ENCODE data around the gene CARMIL1. TPM values are rescaled to one million over a fixed set of nuclear protein-coding genes. Genes with fewer than 3 reads are reported as not detected.

The CARMIL1 gene
- total RNA-seq, 2 experiments from 2014 or later, result 7.1 to 8.1 TPM

DNA sequence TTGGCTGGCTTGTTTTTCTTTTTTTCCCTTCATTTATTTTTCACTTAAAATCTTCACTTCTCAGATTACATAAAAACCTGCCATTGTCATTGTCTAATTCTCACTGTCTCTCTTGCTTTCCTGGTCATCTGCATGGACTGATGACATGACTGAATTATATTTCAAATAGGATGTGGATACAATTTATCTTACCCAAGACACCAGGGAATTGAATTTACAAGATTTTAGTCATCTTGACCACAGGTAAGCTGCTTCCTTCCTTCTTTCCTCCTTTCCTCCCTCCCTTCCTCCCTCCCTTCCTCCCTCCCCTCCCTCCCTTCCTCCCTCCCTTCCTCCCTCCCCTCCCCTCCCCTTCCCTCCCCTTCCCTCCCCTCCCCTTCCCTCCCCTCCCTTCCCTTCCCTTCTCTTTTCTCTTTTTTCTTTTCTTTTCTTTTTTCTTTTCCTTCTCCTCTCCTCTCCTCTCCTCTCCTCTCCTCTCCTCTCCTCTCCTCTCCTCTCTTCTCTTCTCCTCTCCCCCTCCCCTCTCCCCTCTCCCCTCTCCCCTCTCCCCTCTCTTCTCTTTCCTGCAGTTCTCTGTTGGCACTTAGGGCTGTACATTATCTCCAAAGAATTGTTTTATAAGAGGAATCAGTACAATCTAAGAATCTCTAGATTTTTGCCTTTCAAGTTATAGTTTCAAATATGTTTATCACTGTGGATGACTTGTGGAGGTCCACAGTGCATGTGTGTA lies 171.5 kb downstream of the CARMIL1 start:
- H3K27ac Mint-ChIP-seq, result no peak overlapping the region
- no peak for DNase-seq
- H3K27me3 Mint-ChIP-seq, result no peaks in the 10 kb centered on the region
- H3K4me1 Mint-ChIP-seq, result peaks cover 31% of the 10 kb centered on the region
- peaks cover 20% of the 10 kb centered on the region for H3K36me3 Mint-ChIP-seq
- H3K9me3 Mint-ChIP-seq, result peaks cover 7% of the 10 kb centered on the region
- no peak overlapping the region for H3K4me3 Mint-ChIP-seq

DNA sequence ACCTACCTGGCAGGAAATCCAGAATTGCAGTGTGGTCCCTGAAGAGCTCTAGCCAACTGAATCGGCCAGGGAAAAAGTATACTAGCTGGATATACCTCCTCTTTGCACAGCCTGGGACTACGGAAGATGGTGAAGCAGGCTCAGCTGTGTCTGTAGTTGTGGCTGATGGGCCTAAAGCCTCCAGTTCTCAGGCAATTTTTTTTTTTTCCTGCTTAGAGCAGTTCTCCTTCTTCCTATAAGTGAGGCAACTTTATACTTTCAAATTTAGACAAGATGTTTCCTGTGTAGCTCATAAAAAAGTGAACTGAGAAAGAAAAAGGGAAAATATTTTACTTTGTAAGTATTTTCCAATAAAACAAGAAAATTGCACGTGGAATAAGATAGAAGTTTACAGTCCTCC lies 172.9 kb downstream of the CARMIL1 start:
- H3K4me3 Mint-ChIP-seq, result no peak overlapping the region
- H3K36me3 Mint-ChIP-seq, result peaks cover 10% of the 10 kb centered on the region
- H3K4me1 Mint-ChIP-seq, result peaks cover 22% of the 10 kb centered on the region
- H3K9me3 Mint-ChIP-seq, result no peaks in the 10 kb centered on the region
- H3K27ac Mint-ChIP-seq, result no peak overlapping the region
- no peak for DNase-seq
- H3K27me3 Mint-ChIP-seq, result no peaks in the 10 kb centered on the region

- no peaks in the 10 kb centered on the region for H3K9me3 Mint-ChIP-seq
- H3K36me3 Mint-ChIP-seq, result peaks cover 6% of the 10 kb centered on the region
- no peak overlapping the region for H3K27ac Mint-ChIP-seq
- H3K27me3 Mint-ChIP-seq, result no peaks in the 10 kb centered on the region
- DNase-seq, result no peak
- H3K4me3 Mint-ChIP-seq, result no peak overlapping the region
- peaks cover 14% of the 10 kb centered on the region for H3K4me1 Mint-ChIP-seq
Measured at GRCh38 chr6:25453288-25453687, 174.1 kb downstream of the CARMIL1 start.

GRCh38 chr6:25454136-25454535 lies 175.0 kb downstream of the CARMIL1 start:
- peaks cover 10% of the 10 kb centered on the region for H3K4me1 Mint-ChIP-seq
- no peaks in the 10 kb centered on the region for H3K9me3 Mint-ChIP-seq
- DNase-seq, result no peak
- no peak overlapping the region for H3K27ac Mint-ChIP-seq
- peaks cover 6% of the 10 kb centered on the region for H3K36me3 Mint-ChIP-seq
- no peaks in the 10 kb centered on the region for H3K27me3 Mint-ChIP-seq
- no peak overlapping the region for H3K4me3 Mint-ChIP-seq

DNA sequence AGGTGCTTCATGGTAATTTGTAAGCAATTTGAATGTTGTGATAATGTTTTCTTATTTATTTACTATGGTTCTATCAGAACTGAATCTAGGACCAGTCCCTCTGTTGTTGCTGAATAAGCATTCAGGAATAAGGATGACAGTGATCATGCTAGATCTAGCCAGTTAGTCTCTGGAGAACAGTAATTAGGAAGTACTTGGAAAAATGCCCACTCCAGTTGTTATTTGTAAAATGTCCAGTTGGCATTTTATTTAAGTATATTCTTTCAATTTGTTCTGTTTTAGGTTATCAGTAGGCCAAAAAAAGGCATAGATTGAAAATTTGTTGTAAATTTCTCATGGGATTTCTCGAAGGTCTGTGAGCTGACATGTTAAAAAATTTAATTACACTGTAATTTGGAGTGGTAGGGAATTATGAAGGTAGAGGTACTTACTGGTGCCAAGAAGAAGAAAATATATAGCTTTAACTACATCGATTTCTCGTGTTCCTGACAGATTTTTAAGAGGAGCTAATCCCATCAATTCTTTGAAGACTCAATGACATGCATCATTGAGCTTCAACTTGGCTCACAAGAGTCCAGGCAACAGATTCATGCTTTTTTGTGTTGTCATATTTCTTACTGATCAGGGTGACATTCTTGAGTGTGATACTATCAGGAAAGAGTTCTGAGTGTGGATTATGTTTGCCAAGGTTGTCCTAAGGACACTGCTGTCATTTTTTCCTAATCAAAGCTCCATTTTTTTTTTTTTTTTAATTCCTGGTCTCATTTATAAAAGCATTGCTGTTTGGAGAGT lies 177.3 kb downstream of the CARMIL1 start:
- Mint-ChIP-seq H3K4me1 (peaks cover 4% of the 10 kb centered on the region), H3K4me3 (no peak overlapping the region), H3K36me3 (peaks cover 3% of the 10 kb centered on the region), H3K27ac (no peak overlapping the region), H3K27me3 (no peaks in the 10 kb centered on the region), H3K9me3 (no peaks in the 10 kb centered on the region)
- DNase-seq, result no peak

- peaks cover 3% of the 10 kb centered on the region for H3K36me3 Mint-ChIP-seq
- H3K27me3 Mint-ChIP-seq, result no peaks in the 10 kb centered on the region
- peaks cover 4% of the 10 kb centered on the region for H3K4me1 Mint-ChIP-seq
- DNase-seq, result no peak
- no peak overlapping the region for H3K4me3 Mint-ChIP-seq
- H3K9me3 Mint-ChIP-seq, result no peaks in the 10 kb centered on the region
- H3K27ac Mint-ChIP-seq, result no peak overlapping the region
Measured at GRCh38 chr6:25457516-25457915, 178.3 kb downstream of the CARMIL1 start.

GRCh38 chr6:25458485-25458884 lies 179.3 kb downstream of the CARMIL1 start:
- Mint-ChIP-seq H3K36me3 (peaks cover 5% of the 10 kb centered on the region), H3K4me1 (peaks cover 4% of the 10 kb centered on the region), H3K27me3 (no peaks in the 10 kb centered on the region), H3K4me3 (no peak overlapping the region), H3K27ac (no peak overlapping the region), H3K9me3 (no peaks in the 10 kb centered on the region)
- peak; percentile 8 for DNase-seq

DNA sequence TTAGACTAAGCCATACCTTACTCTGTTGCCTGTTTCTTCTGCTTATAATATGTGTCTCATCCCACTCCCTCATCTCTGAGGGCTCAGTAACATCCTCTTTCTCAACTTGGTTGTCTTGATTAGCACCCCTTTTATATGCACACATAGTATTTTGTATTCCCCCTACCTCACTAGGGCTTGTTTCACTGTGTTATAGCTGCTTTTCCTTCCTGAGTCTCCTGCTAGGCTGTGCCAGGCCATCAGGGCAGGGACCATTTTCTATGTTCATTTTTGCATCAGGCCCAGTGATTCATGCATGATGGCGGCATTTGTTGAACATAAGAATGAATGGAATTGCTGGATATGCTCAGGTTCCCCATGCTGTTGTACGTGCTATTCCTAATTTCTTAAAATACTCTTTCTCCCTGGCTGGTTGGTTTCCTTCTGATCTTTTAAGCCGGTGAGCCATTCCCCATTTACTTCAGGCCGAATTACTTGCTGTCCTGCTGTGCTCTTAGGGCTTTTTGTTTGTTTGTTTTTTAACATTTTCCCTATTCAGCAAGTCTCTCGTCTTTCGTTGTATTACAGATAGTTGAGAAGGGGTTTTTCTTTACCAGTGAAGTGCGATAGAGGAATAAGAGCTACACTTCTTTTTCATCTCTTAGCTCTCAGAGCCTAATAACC lies 183.2 kb downstream of the CARMIL1 start:
- H3K4me1 Mint-ChIP-seq, result peaks cover 6% of the 10 kb centered on the region
- no peak overlapping the region for H3K27ac Mint-ChIP-seq
- H3K36me3 Mint-ChIP-seq, result peaks cover 5% of the 10 kb centered on the region

DNA sequence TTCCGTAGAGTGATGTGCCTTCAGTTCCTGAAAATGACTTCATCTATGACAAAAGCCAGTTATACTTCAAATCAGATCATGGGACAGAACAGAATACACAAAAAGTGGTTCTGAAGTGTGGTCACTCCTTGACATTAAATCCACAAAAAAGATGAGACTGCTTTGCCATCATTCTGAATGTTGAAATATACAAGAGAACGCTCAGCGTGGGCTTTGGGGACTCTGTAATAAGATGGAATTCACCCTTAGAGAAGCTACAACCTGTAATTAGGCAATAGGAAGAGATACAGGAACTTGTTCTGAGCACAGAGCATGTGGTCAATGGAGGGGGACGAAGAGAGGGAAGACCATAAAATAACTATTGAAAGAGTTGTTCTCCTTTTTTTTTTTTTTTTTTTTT lies 184.3 kb downstream of the CARMIL1 start:
- no peak overlapping the region for H3K27ac Mint-ChIP-seq
- H3K27me3 Mint-ChIP-seq, result no peaks in the 10 kb centered on the region
- no peak for DNase-seq
- H3K9me3 Mint-ChIP-seq, result no peaks in the 10 kb centered on the region
- H3K36me3 Mint-ChIP-seq, result peaks cover 5% of the 10 kb centered on the region
- peaks cover 4% of the 10 kb centered on the region for H3K4me1 Mint-ChIP-seq
- H3K4me3 Mint-ChIP-seq, result no peak overlapping the region

More for the DNA sequence above, 183.2 kb downstream of the CARMIL1 start:
- no peak overlapping the region for H3K4me3 Mint-ChIP-seq
- no peaks in the 10 kb centered on the region for H3K27me3 Mint-ChIP-seq
- H3K9me3 Mint-ChIP-seq, result no peaks in the 10 kb centered on the region
- DNase-seq, result no peak

DNA sequence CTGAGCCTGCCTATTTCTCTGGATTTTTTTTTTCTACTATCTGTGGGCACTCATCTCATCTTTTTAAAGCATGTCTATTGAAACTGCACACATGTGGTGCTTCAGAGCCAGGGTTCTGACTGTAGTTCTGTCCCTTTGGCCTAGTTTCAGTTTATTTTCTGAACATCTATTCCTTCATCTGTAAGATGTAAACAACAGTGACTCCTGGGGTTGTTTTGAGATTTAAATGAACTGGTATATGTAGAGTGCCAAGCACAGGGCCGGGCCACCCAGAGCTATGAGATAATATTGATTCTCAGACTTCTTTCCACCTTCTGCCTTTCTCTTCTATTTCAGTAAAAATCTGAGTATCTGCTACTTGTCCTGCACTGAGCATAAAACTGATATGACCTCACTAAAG lies 185.1 kb downstream of the CARMIL1 start:
- H3K4me1 Mint-ChIP-seq, result peaks cover 4% of the 10 kb centered on the region
- no peak overlapping the region for H3K27ac Mint-ChIP-seq
- peaks cover 5% of the 10 kb centered on the region for H3K36me3 Mint-ChIP-seq
- H3K27me3 Mint-ChIP-seq, result no peaks in the 10 kb centered on the region
- H3K4me3 Mint-ChIP-seq, result no peak overlapping the region
- no peak for DNase-seq
- no peaks in the 10 kb centered on the region for H3K9me3 Mint-ChIP-seq

- Mint-ChIP-seq H3K36me3 (peaks cover 5% of the 10 kb centered on the region), H3K4me1 (peaks cover 2% of the 10 kb centered on the region), H3K9me3 (no peaks in the 10 kb centered on the region), H3K4me3 (no peak overlapping the region), H3K27me3 (no peaks in the 10 kb centered on the region), H3K27ac (no peak overlapping the region)
- no peak for DNase-seq
Measured at GRCh38 chr6:25465941-25466340, 186.8 kb downstream of the CARMIL1 start.

GRCh38 chr6:25468881-25469280 lies 189.7 kb downstream of the CARMIL1 start:
- H3K4me1 Mint-ChIP-seq, result peaks cover 2% of the 10 kb centered on the region
- DNase-seq, result no peak
- H3K4me3 Mint-ChIP-seq, result no peak overlapping the region
- H3K36me3 Mint-ChIP-seq, result peaks cover 2% of the 10 kb centered on the region
- H3K27ac Mint-ChIP-seq, result no peak overlapping the region
- H3K27me3 Mint-ChIP-seq, result no peaks in the 10 kb centered on the region
- no peaks in the 10 kb centered on the region for H3K9me3 Mint-ChIP-seq

GRCh38 chr6:25469797-25470388 lies 190.7 kb downstream of the CARMIL1 start:
- H3K27ac Mint-ChIP-seq, result no peak overlapping the region
- peaks cover 6% of the 10 kb centered on the region for H3K4me1 Mint-ChIP-seq

DNA sequence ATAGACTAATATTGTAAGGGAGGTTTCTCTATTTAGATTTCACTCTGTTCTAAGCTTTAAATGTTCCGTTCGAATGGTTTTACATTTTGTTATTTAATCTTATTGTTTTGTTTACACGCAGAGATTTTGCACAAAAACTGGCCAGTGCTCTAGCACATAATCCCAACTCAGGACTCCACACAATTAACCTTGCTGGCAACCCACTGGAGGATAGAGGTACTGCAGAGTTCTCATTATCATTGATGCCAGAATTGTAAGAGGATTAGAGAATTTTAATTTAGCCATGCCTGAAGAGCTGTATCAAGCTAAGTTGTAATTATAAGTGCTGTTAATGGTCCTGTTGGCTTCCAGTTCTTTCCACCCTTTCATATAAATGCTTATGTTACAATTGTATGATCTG lies 193.1 kb downstream of the CARMIL1 start:
- no peaks in the 10 kb centered on the region for H3K9me3 Mint-ChIP-seq

More at GRCh38 chr6:25469797-25470388, 190.7 kb downstream of the CARMIL1 start:
- Mint-ChIP-seq H3K9me3 (no peaks in the 10 kb centered on the region), H3K36me3 (peaks cover 7% of the 10 kb centered on the region), H3K27me3 (no peaks in the 10 kb centered on the region), H3K4me3 (no peak overlapping the region)
- DNase-seq, result no peak

DNA sequence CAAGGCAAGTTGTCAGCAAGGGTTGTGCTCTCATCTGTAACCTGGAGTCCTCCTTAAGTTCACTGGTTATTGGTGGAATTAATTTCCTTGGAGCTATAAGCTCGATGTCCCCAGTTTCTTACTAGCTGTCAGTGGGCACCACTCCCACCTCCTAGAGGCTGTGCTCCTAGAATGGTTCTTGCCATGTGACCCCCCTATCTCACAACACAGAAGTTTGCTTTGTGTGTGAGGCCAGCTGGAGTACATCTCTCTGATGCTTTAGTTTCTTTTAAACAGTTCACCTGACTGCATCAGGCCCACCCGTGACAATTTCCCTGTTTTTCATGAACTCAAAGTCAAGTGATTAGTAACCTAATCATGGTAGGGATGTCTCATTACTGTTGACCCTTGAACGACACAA lies 193.7 kb downstream of the CARMIL1 start:
- no peak overlapping the region for H3K27ac Mint-ChIP-seq
- no peaks in the 10 kb centered on the region for H3K27me3 Mint-ChIP-seq
- H3K9me3 Mint-ChIP-seq, result no peaks in the 10 kb centered on the region
- DNase-seq, result no peak
- H3K4me1 Mint-ChIP-seq, result peaks cover 9% of the 10 kb centered on the region
- H3K4me3 Mint-ChIP-seq, result no peak overlapping the region
- peaks cover 8% of the 10 kb centered on the region for H3K36me3 Mint-ChIP-seq

More for the DNA sequence above, 193.1 kb downstream of the CARMIL1 start:
- H3K27me3 Mint-ChIP-seq, result no peaks in the 10 kb centered on the region
- H3K27ac Mint-ChIP-seq, result no peak overlapping the region
- H3K4me1 Mint-ChIP-seq, result peaks cover 7% of the 10 kb centered on the region
- H3K36me3 Mint-ChIP-seq, result peaks cover 8% of the 10 kb centered on the region
- no peak overlapping the region for H3K4me3 Mint-ChIP-seq
- no peak for DNase-seq

Measured in activated naive CD8-positive, alpha-beta T cell treated with anti-CD3 and anti-CD28 coated beads for 36 hours (primary cell).